Measurements from ENCODE around the gene PAK1.

PAK1 gene

GRCh38 chr11:77475206-77475605 lies 1.3 kb upstream of the PAK1 start:
- in situ Hi-C loops (cut with MboI; ENCODE audit: low sequenced_read_pairs), result no loop called here

DNA sequence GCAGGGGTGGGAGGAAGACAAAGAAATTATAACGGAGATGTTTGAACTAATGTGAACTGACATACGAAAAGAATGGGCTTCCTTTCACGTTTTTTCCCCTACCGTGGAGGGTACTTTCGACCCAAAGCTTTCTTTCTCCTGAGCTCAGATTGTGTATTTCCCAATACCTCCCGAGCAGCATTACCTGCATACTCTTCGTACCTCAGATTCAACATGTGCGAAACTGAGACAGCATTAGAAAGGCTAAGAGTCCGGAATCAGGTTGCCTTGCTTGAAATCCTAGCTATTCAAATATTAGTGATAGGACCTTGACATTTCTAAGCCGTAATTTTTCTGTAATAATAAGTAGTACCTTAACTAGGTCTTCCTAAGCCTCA lies 778 bp upstream of the PAK1 start:
- in situ Hi-C loops (cut with MboI; ENCODE audit: low sequenced_read_pairs), result no loop called here

GRCh38 chr11:77472991-77473800 lies 698 bp downstream of the PAK1 start:
- in situ Hi-C loops (cut with MboI; ENCODE audit: low sequenced_read_pairs), result no loop called here

DNA sequence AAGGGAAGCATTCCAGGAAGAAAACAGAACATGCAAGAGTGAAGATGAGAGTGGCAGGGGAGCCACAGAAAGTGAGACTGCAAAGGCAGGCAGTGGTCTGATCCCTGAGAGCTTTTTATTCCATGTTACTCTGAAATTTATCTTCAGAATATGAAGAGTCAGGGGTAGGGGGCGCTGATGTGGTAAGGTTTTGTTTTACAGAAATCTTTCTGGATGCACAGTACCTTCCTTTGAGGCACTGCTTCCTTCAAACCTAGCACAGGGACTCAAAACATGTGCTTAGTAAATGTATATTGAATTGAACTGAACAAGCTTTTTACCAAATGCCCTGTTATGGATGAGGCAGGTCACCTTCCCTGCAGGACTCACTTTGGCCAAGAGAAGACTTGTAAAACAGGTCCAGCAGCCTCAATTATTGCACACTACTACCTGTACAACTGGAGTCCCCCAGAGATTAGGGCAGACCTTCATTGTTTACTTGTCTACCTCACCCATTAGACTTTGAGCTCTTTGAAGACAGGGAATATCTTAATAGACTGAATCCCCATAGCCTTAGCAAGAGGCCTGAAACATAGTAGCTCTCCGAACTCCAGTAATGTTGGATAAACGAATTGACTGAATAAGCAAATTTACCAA lies 2.2 kb downstream of the PAK1 start:
- in situ Hi-C loops (cut with MboI; ENCODE audit: low sequenced_read_pairs), result no loop called here

GRCh38 chr11:77470971-77471370 lies 2.9 kb downstream of the PAK1 start:
- in situ Hi-C loops (cut with MboI; ENCODE audit: low sequenced_read_pairs), result no loop called here

DNA sequence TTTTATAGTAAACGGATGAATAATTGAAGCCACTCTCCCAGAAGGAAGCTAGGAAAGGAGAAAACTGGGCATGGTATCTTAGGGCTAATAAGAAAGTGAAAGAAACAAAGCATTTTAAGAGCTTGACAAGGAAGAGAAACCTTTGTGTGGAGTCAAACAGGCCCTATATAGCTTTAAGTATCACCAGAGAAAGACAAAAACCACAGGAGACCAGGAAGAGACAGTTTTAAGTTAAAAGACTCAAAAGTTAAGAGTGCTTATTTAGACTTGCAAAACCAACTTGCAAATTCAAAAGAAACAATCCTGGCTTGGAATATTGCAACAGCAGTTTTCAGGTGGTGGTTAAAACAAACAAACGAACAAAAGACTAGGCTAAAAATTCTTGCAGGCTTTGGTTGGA lies 3.4 kb downstream of the PAK1 start:
- in situ Hi-C loops (cut with MboI; ENCODE audit: low sequenced_read_pairs), result no loop called here

GRCh38 chr11:77468527-77468926 lies 5.4 kb downstream of the PAK1 start:
- in situ Hi-C loops (cut with MboI; ENCODE audit: low sequenced_read_pairs), result no loop called here

DNA sequence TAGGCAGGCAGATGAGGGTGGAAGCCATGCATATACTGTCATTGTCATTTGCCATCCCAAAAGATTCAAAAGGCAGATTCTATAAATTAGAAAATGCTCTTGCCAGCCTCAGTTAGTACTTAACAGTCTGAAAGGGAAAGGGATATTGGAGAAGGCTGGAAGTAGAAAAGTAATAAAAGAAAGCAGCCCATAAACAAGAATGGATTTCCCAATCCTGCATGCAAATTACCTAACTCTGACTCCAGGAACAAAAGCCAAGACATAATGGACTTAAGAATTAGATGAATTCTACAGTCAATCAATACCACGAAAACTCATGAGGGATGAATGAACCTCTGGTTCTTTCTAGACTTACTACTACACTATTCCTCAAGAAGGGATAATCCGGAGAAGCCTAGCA lies 5.9 kb downstream of the PAK1 start:
- in situ Hi-C loops (cut with MboI; ENCODE audit: low sequenced_read_pairs), result no loop called here

DNA sequence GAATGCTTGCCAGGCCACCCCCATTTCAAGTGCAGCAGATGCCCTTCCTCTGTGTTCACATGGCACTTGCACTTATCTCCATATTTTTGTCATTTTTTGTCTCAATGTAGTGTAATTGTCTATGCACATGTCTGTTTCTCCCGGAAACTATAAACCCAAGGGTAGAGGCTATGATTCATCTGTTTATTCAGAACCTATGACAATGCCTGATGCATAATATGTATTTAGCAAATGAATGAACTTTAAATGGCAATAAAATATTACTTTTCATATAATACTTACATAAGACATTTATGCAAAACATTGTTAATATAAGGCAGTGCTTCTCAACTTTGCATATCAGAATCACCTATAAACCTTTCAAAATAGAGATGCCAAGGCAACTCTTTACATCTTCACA lies 6.7 kb downstream of the PAK1 start:
- in situ Hi-C loops (cut with MboI; ENCODE audit: low sequenced_read_pairs), result no loop called here

DNA sequence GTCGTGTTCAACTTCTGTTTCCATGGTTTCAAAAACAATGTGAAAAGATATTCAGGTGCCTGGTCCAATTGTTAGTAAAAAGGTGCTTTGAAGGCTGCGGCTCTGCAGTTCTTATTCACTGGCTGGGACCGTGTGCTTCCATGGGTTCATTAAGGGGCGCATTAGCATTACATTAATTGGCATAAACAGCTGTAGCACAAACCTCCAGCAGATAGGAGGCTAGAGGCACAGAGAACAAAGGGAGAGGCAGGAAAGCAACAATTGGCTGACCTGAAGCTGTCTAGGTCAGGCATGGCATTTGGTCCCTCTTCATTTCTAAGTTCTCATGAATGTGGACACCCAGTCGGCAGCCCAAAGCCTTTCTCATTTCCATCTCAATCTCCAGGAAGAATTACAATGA lies 16.6 kb downstream of the PAK1 start:
- in situ Hi-C loops (cut with MboI; ENCODE audit: low sequenced_read_pairs), result no loop called here

DNA sequence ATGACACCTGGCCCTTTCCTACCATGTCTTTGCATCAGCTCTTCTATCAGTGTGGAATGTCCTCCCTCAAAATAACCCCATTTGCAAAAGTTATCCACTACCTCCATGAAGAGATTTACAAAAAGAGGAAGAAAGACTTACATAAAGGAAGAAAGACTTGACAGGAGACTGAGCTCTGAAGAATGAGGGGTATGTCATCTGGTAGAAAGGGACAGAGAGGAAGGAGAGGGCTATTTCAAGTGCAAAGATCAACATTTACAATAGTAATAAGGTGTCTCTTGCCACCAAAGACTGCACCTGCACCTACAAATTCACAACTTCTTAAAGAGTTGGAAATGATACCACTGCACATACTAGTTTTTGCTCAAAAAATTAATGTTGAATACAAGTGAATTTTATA lies 18.2 kb downstream of the PAK1 start:
- in situ Hi-C loops (cut with MboI; ENCODE audit: low sequenced_read_pairs), result no loop called here

- in situ Hi-C loops (cut with MboI; ENCODE audit: low sequenced_read_pairs), result no loop called here
Observed at GRCh38 chr11:77454867-77455655, 18.8 kb downstream of the PAK1 start.

DNA sequence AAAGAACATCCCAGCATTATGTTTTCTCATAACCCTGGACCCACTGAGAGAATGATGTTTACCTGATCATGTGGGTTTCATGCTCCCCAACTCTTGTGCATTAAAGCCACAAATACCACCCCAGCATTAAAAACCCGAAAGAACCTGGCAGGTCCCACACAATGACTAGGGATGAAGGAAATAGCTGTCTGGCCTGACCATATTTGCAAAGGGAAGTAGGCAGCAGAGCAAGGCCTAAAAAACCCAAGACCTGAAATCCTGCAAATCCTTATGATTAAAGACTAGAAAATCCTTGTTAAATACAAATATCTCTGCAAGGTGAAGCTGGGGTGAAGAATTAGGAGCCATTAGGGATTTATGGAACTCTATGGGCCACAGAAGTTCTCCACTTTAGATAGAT lies 23.7 kb downstream of the PAK1 start:
- in situ Hi-C loops (cut with MboI; ENCODE audit: low sequenced_read_pairs), result no loop called here

GRCh38 chr11:77449784-77450183 lies 24.1 kb downstream of the PAK1 start:
- in situ Hi-C loops (cut with MboI; ENCODE audit: low sequenced_read_pairs), result no loop called here

DNA sequence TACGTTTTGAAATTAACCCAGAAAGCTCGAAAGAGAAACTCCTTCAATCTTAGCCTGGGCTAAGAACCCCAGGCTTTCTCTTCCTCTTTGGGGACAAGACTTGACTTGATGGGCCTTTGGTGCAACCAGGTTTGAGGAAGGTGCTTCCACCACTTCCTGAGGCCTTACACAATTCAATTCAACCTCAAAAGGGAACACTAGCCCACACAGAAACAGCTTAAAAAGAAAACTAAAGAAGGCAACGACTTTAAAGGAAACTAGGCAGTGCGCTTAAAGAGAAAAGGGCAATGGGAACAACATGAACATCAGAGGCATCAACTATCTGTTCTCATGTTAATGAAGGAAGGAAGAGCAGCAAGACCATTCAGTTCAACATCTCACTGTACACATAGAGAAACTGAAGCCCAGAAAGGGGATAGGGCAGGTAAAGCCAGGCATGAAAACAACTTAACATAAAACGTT lies 24.8 kb downstream of the PAK1 start:
- in situ Hi-C loops (cut with MboI; ENCODE audit: low sequenced_read_pairs), result no loop called here

GRCh38 chr11:77448269-77448668 lies 25.6 kb downstream of the PAK1 start:
- in situ Hi-C loops (cut with MboI; ENCODE audit: low sequenced_read_pairs), result no loop called here

GRCh38 chr11:77446911-77447629 lies 26.8 kb downstream of the PAK1 start:
- in situ Hi-C loops (cut with MboI; ENCODE audit: low sequenced_read_pairs), result no loop called here

DNA sequence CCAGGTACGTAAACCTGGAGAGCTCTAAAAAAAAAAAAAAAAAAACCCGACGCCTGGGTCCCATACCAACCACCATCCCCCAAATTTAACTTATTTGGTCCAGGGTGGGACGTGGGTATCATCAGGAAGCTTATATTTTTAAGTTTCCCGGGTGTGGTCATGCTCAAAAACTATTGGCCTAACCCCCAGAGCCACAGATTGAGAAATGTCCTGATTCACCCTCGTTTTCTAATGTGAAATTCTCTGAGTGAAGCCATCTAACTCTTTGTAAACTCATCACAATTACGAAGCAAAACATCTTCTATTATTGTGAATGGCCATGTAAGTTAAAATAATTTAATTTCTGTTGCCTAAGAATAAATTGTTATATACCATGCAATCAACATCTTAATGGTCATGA lies 29.6 kb downstream of the PAK1 start:
- in situ Hi-C loops (cut with MboI; ENCODE audit: low sequenced_read_pairs), result no loop called here

DNA sequence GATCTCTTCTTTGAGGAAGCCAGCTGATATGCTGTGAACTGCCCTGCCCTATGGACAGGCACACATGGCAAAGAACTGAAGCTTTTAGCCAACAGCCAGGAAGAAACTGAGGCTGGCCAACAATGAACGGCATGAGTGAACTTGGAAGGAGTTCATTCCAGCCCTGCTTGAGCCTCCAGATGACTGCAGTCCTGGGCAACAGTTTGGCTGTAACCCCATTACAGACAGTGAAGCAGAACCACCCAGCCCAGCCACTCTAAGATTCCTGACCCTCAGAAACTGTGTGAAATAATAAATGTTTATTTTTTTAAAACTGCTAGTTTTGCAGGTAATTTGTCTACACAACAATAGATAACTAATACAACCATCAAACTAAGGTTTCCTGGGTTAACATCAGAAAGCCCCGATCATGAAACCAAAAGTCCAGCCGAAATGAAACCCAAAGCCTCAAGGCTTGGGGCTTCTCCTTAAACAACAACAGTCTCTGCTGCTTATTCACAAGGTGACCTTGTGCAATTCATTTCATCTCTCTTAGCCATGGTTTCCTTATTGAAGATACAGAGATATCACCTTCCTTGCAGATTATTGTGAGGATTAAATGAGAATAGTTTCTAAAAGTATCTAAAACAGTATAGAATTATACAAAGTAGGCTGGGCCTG lies 31.4 kb downstream of the PAK1 start:
- in situ Hi-C loops (cut with MboI; ENCODE audit: low sequenced_read_pairs), result no loop called here

- in situ Hi-C loops (cut with MboI; ENCODE audit: low sequenced_read_pairs), result no loop called here
Observed at GRCh38 chr11:77441426-77441825, 32.5 kb downstream of the PAK1 start.

DNA sequence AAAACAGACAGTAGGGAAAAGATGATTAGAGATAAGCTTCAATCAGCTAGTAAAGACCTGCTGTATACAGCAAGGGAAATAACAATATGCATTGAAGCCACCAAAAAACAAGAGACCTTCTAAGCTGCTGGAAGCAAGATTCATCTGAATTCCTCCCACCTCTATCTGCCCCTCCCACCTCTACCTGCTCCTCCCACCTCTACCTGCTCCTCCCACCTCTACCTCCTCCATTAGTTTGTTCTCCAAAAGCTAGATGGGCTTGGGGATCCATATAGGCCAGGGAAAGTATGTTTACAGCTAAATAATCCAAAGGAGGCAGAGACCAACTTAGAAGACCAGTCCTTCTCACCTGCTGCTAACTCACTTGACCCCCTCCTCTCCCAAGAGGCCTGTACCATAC lies 33.2 kb downstream of the PAK1 start:
- in situ Hi-C loops (cut with MboI; ENCODE audit: low sequenced_read_pairs), result no loop called here
